Cardiac ventricle fibroblast (primary cell): ENCODE results near the gene CSNK2A2. TPM values are rescaled to one million over a fixed set of nuclear protein-coding genes. Genes with fewer than 3 reads are reported as not detected.

Experiments
- total RNA-seq: library from RNA; depleted of rRNA; stranded (reverse); fragments of >200 nt; gene quantifications from 2 replicates; pipeline ENCODE4 v1.2.3, GENCODE V29; 2015

The CSNK2A2 gene
- 45.6 and 55.7 TPM in 2 replicates for total RNA-seq

GRCh38 chr16:58198022-58198683 is at the start of gene CSNK2A2:
Gene CSNK2A2 (minus strand): TSS chr16:58198106. CDS start chr16:58197736, 370 bp downstream.

GRCh38 chr16:58129097-58129936 is 68.6 kb downstream of the CSNK2A2 start, which contains the start of gene CFAP20:
Gene CFAP20 (minus strand): TSS chr16:58129381. CDS start chr16:58129115, 266 bp downstream.

Other genes starting within 250 kb of the CSNK2A2 start
- gene CNGB1, start 227.0 kb downstream of the CSNK2A2 start, total RNA-seq, result not detected in 2 replicates
- gene ZNF319, start 197.4 kb downstream of the CSNK2A2 start, total RNA-seq, result 5.0 and 5.7 TPM in 2 replicates
- 14.4 and 20.3 TPM in 2 replicates for gene USB1, start 196.7 kb downstream of the CSNK2A2 start, total RNA-seq
- 3.5 and 4.0 TPM in 2 replicates for gene MMP15, start 172.4 kb downstream of the CSNK2A2 start, total RNA-seq
- 36.5 and 47.1 TPM in 2 replicates for gene CFAP20, start 68.7 kb downstream of the CSNK2A2 start, total RNA-seq
- not detected in 2 replicates for gene PRSS54, start 96.9 kb upstream of the CSNK2A2 start, total RNA-seq
- 1.00 and 2.7 TPM in 2 replicates for gene GINS3, start 194.4 kb upstream of the CSNK2A2 start, total RNA-seq